Gastrocnemius medialis (tissue), 4 donors: ENCODE measurements around the gene ASPG.
"Not testable (repeated sequence)": the region's sequence is repeated elsewhere in the genome, so short reads cannot be mapped to it uniquely, and the experiment has no call there.

Experiments used
- POLR2A ChIP-seq, 2 donors: fragments of 450-650 bp; IDR thresholded peaks; one replicate each; pipeline ENCODE4 v1.6.1; 2017; ENCODE audit warnings: antibody characterized with exemption in 2 of 2, mild to moderate bottlenecking in 2 of 2, moderate library complexity in 2 of 2
- TF ChIP-seq, protein P1 (sequence below), 5 experiments: fragments of 450-650 bp in 3 of 5; fragments of 200-600 bp in 2 of 5; sonication (generic) in 2 of 5; IDR thresholded peaks in 4 of 5; conservative IDR thresholded peaks in 1 of 5; 1 replicate in 4 of 5; 2 replicates in 1 of 5; pipeline ENCODE4 v1.5.1; 2016 to 2019; ENCODE audit warnings: antibody characterized with exemption in 5 of 5, mild to moderate bottlenecking in 3 of 5, moderate library complexity in 3 of 5

DNA sequence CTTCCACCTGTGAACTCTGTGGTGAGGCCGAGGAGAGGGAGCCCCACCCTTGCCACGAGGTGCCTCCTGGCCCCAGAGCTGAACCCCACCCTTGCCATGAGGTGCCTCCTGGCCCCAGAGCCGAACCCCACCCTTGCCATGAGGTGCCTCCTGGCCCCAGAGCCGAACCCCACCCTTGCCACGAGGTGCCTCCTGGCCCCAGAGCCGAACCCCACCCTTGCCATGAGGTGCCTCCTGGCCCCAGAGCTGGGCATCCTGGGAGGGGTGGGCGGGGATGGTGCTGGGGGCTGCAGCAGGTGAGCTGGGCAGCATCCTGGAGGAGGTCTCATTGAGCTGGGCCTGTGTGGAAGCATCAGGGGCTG is 67.9 kb downstream of the ASPG start:
- TF ChIP-seq POLR2A (IDR thresholded peaks at IDR 0.05): not testable (repeated sequence)
- TF ChIP-seq, protein P1, sequence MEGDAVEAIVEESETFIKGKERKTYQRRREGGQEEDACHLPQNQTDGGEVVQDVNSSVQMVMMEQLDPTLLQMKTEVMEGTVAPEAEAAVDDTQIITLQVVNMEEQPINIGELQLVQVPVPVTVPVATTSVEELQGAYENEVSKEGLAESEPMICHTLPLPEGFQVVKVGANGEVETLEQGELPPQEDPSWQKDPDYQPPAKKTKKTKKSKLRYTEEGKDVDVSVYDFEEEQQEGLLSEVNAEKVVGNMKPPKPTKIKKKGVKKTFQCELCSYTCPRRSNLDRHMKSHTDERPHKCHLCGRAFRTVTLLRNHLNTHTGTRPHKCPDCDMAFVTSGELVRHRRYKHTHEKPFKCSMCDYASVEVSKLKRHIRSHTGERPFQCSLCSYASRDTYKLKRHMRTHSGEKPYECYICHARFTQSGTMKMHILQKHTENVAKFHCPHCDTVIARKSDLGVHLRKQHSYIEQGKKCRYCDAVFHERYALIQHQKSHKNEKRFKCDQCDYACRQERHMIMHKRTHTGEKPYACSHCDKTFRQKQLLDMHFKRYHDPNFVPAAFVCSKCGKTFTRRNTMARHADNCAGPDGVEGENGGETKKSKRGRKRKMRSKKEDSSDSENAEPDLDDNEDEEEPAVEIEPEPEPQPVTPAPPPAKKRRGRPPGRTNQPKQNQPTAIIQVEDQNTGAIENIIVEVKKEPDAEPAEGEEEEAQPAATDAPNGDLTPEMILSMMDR (IDR thresholded peaks at IDR 0.05 in 4 of 5, conservative IDR thresholded peaks at IDR 0.05 in 1 of 5): not testable (repeated sequence)
